ENCODE results near the gene ALDH1A1.

- TF ChIP-seq POLR2AphosphoS5 (IDR thresholded peaks at IDR 0.05; ENCODE audit: borderline replicate concordance, low read depth, low read length) (no peak), EZH2 (IDR thresholded peaks at IDR 0.05) (no peak), FOXP2 (optimal IDR thresholded peaks at IDR 0.05; ENCODE audit: control extremely low read depth, extremely low read length, insufficient read depth) (no peak)
Measured at GRCh38 chr9:72930828-72931227, 22.0 kb downstream of the ALDH1A1 start.

Measured in SK-N-MC (cell line).